H9 (cell line): ENCODE data around the gene RPS13. TPM values are rescaled to one million over a fixed set of nuclear protein-coding genes. Genes with fewer than 3 reads are reported as not detected.

ENCODE experiments used
- DNase-seq: peaks from one replicate; pipeline ENCODE4 v3.0.0-alpha.2; 2017
- H2AFZ ChIP-seq: one replicate; pipeline ENCODE4 v1.6.1; 2013; ENCODE audit warnings: mild to moderate bottlenecking, low read length, control low read depth, moderate library complexity
- H2AK5ac ChIP-seq: 2 replicates; pipeline ENCODE4 v1.6.1; 2013; ENCODE audit warnings: low read length, control low read depth, mixed read lengths; ENCODE audit not compliant: insufficient read length
- H2BK120ac ChIP-seq: one replicate; pipeline ENCODE4 v1.6.1; 2013; ENCODE audit warnings: low read depth, mild to moderate bottlenecking, low read length, control low read depth, inconsistent platforms; ENCODE audit not compliant: poor library complexity, severe bottlenecking
- H2BK12ac ChIP-seq: 2 replicates; pipeline ENCODE4 v1.6.1; 2013; ENCODE audit warnings: low read length, control low read depth, mixed read lengths, low read depth; ENCODE audit not compliant: insufficient read length
- H2BK15ac ChIP-seq: 2 replicates; pipeline ENCODE4 v1.6.1; 2013; ENCODE audit warnings: low read depth, low read length, control low read depth
- H2BK20ac ChIP-seq: one replicate; pipeline ENCODE4 v1.6.1; 2013; ENCODE audit warnings: low read depth, mild to moderate bottlenecking, low read length, control low read depth, inconsistent platforms; ENCODE audit not compliant: poor library complexity, severe bottlenecking
- H2BK5ac ChIP-seq: 2 replicates; pipeline ENCODE4 v1.6.1; 2013; ENCODE audit warnings: low read length, control low read depth, mixed read lengths; ENCODE audit not compliant: insufficient read length
- H3K14ac ChIP-seq: 2 replicates; pipeline ENCODE4 v1.6.1; 2013; ENCODE audit warnings: low read length, control low read depth; ENCODE audit not compliant: insufficient read depth
- H3K18ac ChIP-seq: 2 replicates; pipeline ENCODE4 v1.6.1; 2013; ENCODE audit warnings: low read depth, mild to moderate bottlenecking, mixed read lengths, low read length, control low read depth; ENCODE audit not compliant: insufficient read length
- H3K23ac ChIP-seq: 2 replicates; pipeline ENCODE4 v1.6.1; 2013; ENCODE audit warnings: low read length, control low read depth, mixed read lengths, low read depth; ENCODE audit not compliant: insufficient read length
- H3K23me2 ChIP-seq: 2 replicates; pipeline ENCODE4 v1.6.1; 2013; ENCODE audit warnings: low read depth, mild to moderate bottlenecking, mixed read lengths, low read length, control low read depth; ENCODE audit not compliant: insufficient read length, poor library complexity, severe bottlenecking
- H3K27ac ChIP-seq: 2 replicates; pipeline ENCODE4 v1.5.1; 2013; ENCODE audit warnings: low read length, control low read depth, mixed read lengths, low read depth; ENCODE audit not compliant: insufficient read length
- H3K27me3 ChIP-seq: 2 replicates; pipeline ENCODE4 v1.6.1; 2013; ENCODE audit warnings: low read length, control low read depth, inconsistent platforms; ENCODE audit not compliant: insufficient read depth
- H3K4ac ChIP-seq: 2 replicates; pipeline ENCODE4 v1.6.1; 2013; ENCODE audit warnings: low read depth, mild to moderate bottlenecking, control low read depth, inconsistent platforms, low read length, moderate library complexity
- H3K4me1 ChIP-seq: 2 replicates; pipeline ENCODE4 v1.6.1; 2013; ENCODE audit warnings: low read length, control low read depth, inconsistent platforms; ENCODE audit not compliant: insufficient read depth
- H3K4me2 ChIP-seq: 2 replicates; pipeline ENCODE4 v1.6.1; 2013; ENCODE audit warnings: low read length, control low read depth, mixed read lengths; ENCODE audit not compliant: insufficient read length, insufficient read depth
- H3K56ac ChIP-seq: 2 replicates; pipeline ENCODE4 v1.6.1; 2013; ENCODE audit warnings: low read depth, mild to moderate bottlenecking, mixed read lengths, low read length, control low read depth; ENCODE audit not compliant: insufficient read length
- H3K79me1 ChIP-seq: 2 replicates; pipeline ENCODE4 v1.6.1; 2013; ENCODE audit warnings: low read depth, mild to moderate bottlenecking, moderate library complexity, low read length, control low read depth, inconsistent platforms; ENCODE audit not compliant: insufficient read depth, poor library complexity, severe bottlenecking
- H3K79me2 ChIP-seq: 2 replicates; pipeline ENCODE4 v1.6.1; 2013; ENCODE audit warnings: low read length, control low read depth, inconsistent platforms; ENCODE audit not compliant: insufficient read depth
- H3K9ac ChIP-seq: 2 replicates; pipeline ENCODE4 v1.6.1; 2013; ENCODE audit warnings: low read length, control low read depth, mixed read lengths; ENCODE audit not compliant: insufficient read length; ENCODE audit errors: extremely low read depth
- H3K9me3 ChIP-seq: one replicate; pipeline ENCODE4 v1.6.1; 2013; ENCODE audit warnings: low read depth, low read length, inconsistent platforms; ENCODE audit not compliant: control insufficient read depth
- H3T11ph ChIP-seq: one replicate; pipeline ENCODE4 v1.6.1; 2013; ENCODE audit warnings: mild to moderate bottlenecking, low read length, control low read depth, inconsistent platforms
- H4K20me1 ChIP-seq: one replicate; pipeline ENCODE4 v1.6.1; 2013; ENCODE audit not compliant: control insufficient read depth, insufficient read length, insufficient read depth
- H4K5ac ChIP-seq: 2 replicates; pipeline ENCODE4 v1.6.1; 2013; ENCODE audit warnings: low read depth, mild to moderate bottlenecking, mixed read lengths, low read length, control low read depth; ENCODE audit not compliant: insufficient read length
- H4K8ac ChIP-seq: replicated peaks from 2 replicates; pipeline ENCODE4 v1.6.1; 2013; ENCODE audit warnings: low read length, control low read depth, mixed read lengths, low read depth; ENCODE audit not compliant: insufficient read length
- H4K91ac ChIP-seq: 2 replicates; pipeline ENCODE4 v1.6.1; 2013; ENCODE audit warnings: low read depth, mild to moderate bottlenecking, moderate library complexity, mixed read lengths, low read length, control low read depth; ENCODE audit not compliant: insufficient read length
- H3K27ac Mint-ChIP-seq, 3 experiments: 2 replicates in 2 of 3; 3 replicates in 1 of 3; pipeline ENCODE4 v1.8.0; 2020 to 2021; ENCODE audit warnings: mixed read lengths in 3 of 3, mild to moderate bottlenecking in 1 of 3, moderate library complexity in 1 of 3
- H3K27me3 Mint-ChIP-seq: 2 replicates; pipeline ENCODE4 v1.8.0; 2021; ENCODE audit warnings: low read depth, mild to moderate bottlenecking, moderate library complexity, mixed read lengths
- H3K36me3 Mint-ChIP-seq, 3 experiments: 2 replicates in 2 of 3; 3 replicates in 1 of 3; pipeline ENCODE4 v1.8.0; 2020 to 2021; ENCODE audit warnings: low read depth in 3 of 3, mixed read lengths in 3 of 3; ENCODE audit not compliant: insufficient read depth in 1 of 3
- H3K4me1 Mint-ChIP-seq, 2 experiments: 2 replicates each; pipeline ENCODE4 v1.8.0; 2020; ENCODE audit warnings: mixed read lengths in 2 of 2
- H3K4me3 Mint-ChIP-seq, 2 experiments: 2 replicates in 1 of 2; 3 replicates in 1 of 2; pipeline ENCODE4 v1.8.0; 2020 to 2021; ENCODE audit warnings: mild to moderate bottlenecking in 2 of 2, mixed read lengths in 2 of 2, moderate library complexity in 1 of 2
- H3K9me3 Mint-ChIP-seq, 2 experiments: 2 replicates in 1 of 2; 3 replicates in 1 of 2; pipeline ENCODE4 v1.8.0; 2020; ENCODE audit warnings: mild to moderate bottlenecking in 2 of 2, mixed read lengths in 2 of 2, moderate library complexity in 1 of 2
- WGBS: extraction: QIAGEN DNeasy Blood & Tissue Kit; methylation state at CpG from one replicate; pipeline ENCODE4 v1.1.7; 2013; ENCODE audit warnings: missing lambda C conversion rate, low lambda C conversion rate, mixed read lengths; ENCODE audit not compliant: insufficient read length; ENCODE audit errors: extremely low coverage; 5-methylcytosine and 5-hydroxymethylcytosine counted together
- total RNA-seq: library from RNA; stranded (reverse); gene quantifications from 2 replicates; pipeline ENCODE4 v1.2.1, GENCODE V29; 2021
- TF ChIP-seq, protein P1 (sequence below): fragments of 200-600 bp; sonication (generic); conservative IDR thresholded peaks from 3 replicates; pipeline ENCODE4 v1.8.0; 2021; ENCODE audit warnings: antibody characterized with exemption, mild to moderate bottlenecking

Gene RPS13
- total RNA-seq, 1 experiment from 2014 or later = 1,469 TPM

- no peak overlapping the region for H2AFZ ChIP-seq
- no peak overlapping the region for H3K23ac ChIP-seq
- no peaks in the 10 kb centered on the region for H3K4me1 ChIP-seq
- no peak overlapping the region for H3K56ac ChIP-seq
- H3K36me3 Mint-ChIP-seq = peaks cover 24 to 76% (median 67%) of the 10 kb centered on the region in 3 experiments
- H4K20me1 ChIP-seq = no peaks in the 10 kb centered on the region
- H3K4ac ChIP-seq = no peak overlapping the region
- no peak overlapping the region for H2AK5ac ChIP-seq
- no peak overlapping the region for H3K18ac ChIP-seq
- no peaks in the 10 kb centered on the region for H3K9me3 ChIP-seq
- no peaks in the 10 kb centered on the region for H3K79me1 ChIP-seq
- H3K4me1 Mint-ChIP-seq = no peaks in the 10 kb centered on the region
- DNase-seq = no peak
- no peak overlapping the region for H2BK12ac ChIP-seq
- H3K79me2 ChIP-seq = no peaks in the 10 kb centered on the region
- H2BK5ac ChIP-seq = no peak overlapping the region
- no peak overlapping the region for H3T11ph ChIP-seq
- H4K5ac ChIP-seq = no peak overlapping the region
- no peak overlapping the region for H3K14ac ChIP-seq
- H3K4me2 ChIP-seq = no peak overlapping the region
- H3K27me3 ChIP-seq = no peaks in the 10 kb centered on the region
- H4K8ac ChIP-seq = no peak overlapping the region
- H3K4me3 Mint-ChIP-seq = no peak overlapping the region
- H2BK15ac ChIP-seq = no peak overlapping the region
- TF ChIP-seq, protein P1, sequence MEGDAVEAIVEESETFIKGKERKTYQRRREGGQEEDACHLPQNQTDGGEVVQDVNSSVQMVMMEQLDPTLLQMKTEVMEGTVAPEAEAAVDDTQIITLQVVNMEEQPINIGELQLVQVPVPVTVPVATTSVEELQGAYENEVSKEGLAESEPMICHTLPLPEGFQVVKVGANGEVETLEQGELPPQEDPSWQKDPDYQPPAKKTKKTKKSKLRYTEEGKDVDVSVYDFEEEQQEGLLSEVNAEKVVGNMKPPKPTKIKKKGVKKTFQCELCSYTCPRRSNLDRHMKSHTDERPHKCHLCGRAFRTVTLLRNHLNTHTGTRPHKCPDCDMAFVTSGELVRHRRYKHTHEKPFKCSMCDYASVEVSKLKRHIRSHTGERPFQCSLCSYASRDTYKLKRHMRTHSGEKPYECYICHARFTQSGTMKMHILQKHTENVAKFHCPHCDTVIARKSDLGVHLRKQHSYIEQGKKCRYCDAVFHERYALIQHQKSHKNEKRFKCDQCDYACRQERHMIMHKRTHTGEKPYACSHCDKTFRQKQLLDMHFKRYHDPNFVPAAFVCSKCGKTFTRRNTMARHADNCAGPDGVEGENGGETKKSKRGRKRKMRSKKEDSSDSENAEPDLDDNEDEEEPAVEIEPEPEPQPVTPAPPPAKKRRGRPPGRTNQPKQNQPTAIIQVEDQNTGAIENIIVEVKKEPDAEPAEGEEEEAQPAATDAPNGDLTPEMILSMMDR = no peak
- no peak overlapping the region for H3K27ac ChIP-seq
- no peaks in the 10 kb centered on the region for H3K23me2 ChIP-seq
- H3K27ac Mint-ChIP-seq = no peak overlapping the region
- no peaks in the 10 kb centered on the region for H3K27me3 Mint-ChIP-seq
- H4K91ac ChIP-seq = no peak overlapping the region
- H3K9ac ChIP-seq = no peak overlapping the region
- H3K9me3 Mint-ChIP-seq = no peaks in the 10 kb centered on the region
- no peak overlapping the region for H2BK120ac ChIP-seq
- WGBS = no CpG with 5 or more reads among the region's 6 CpGs
- no peak overlapping the region for H2BK20ac ChIP-seq
These were observed 21.2 kb upstream of the RPS13 start for GRCh38 chr11:17098658-17099057.
